Esophagus squamous epithelium (tissue), 5 donors: ENCODE data around the gene EEIG2. TPM values are rescaled to one million over a fixed set of nuclear protein-coding genes. Genes with fewer than 3 reads are reported as not detected.

Experiments
- DNase-seq: peaks from one replicate; lab custom pipeline; 2025; lab: John Stamatoyannopoulos, UW
- H3K27ac ChIP-seq, 4 donors: fragments of 200-600 bp; sonication (generic); one replicate each; pipeline ENCODE4 v1.5.1; 2016 to 2019; ENCODE audit warnings: mild to moderate bottlenecking in 1 of 4
- H3K27me3 ChIP-seq, 4 donors: fragments of 200-600 bp; sonication (generic); 1 replicate in 3 of 4; 2 replicates in 1 of 4; pipeline versions ENCODE4 v1.5.1 to v1.6.0; 2017 to 2021; ENCODE audit warnings: antibody characterized with exemption in 1 of 4
- H3K36me3 ChIP-seq, 3 donors: fragments of 200-600 bp; sonication (generic); one replicate each; pipeline ENCODE4 v1.5.1; 2016 to 2019
- H3K4me1 ChIP-seq, 3 donors: fragments of 200-600 bp; sonication (generic); one replicate each; pipeline ENCODE4 v1.5.1; 2017 to 2019
- H3K4me3 ChIP-seq, 4 donors: fragments of 200-600 bp; sonication (generic); 1 replicate in 3 of 4; 2 replicates in 1 of 4; pipeline ENCODE4 v1.5.1; 2016 to 2019; ENCODE audit warnings: mild to moderate bottlenecking in 2 of 4, moderate library complexity in 1 of 4
- H3K9me3 ChIP-seq, 3 donors: fragments of 200-600 bp; sonication (generic); one replicate each; pipeline ENCODE4 v1.5.1; 2016 to 2019
- POLR2A ChIP-seq, 4 donors: fragments of 450-650 bp; IDR thresholded peaks; one replicate each; pipeline ENCODE4 v1.6.1; 2017; ENCODE audit warnings: antibody characterized with exemption in 4 of 4, mild to moderate bottlenecking in 4 of 4, moderate library complexity in 3 of 4
- WGBS, 2 donors: methylation state at CpG; one replicate each; pipeline ENCODE4 v1.1.5; 2018; 5-methylcytosine and 5-hydroxymethylcytosine counted together
- intact Hi-C: fragments of 100-400 bp; cut with DNase I; formaldehyde crosslinking; loops from one replicate; pipeline ENCODE4 v1.15.0; 2022
- total RNA-seq, 4 donors: library from RNA; depleted of rRNA; stranded (reverse); fragments of >200 nt; gene quantifications; one replicate each; pipeline ENCODE4 v1.1.0, GENCODE V29; 2016
- TF ChIP-seq, protein P1 (sequence below), 6 experiments: fragments of 450-650 bp in 4 of 6; fragments of 200-600 bp in 2 of 6; sonication (generic) in 2 of 6; IDR thresholded peaks; one replicate each; pipeline ENCODE4 v1.5.1; 2016 to 2019; ENCODE audit warnings: antibody characterized with exemption in 6 of 6, mild to moderate bottlenecking in 4 of 6, moderate library complexity in 4 of 6
- donor health status: DM: yes; HTN: yes; CAD: no.

EEIG2 gene
- total RNA-seq, 4 donors from 2014 or later, result 3.9 to 9.7 (median 5.7) TPM

DNA sequence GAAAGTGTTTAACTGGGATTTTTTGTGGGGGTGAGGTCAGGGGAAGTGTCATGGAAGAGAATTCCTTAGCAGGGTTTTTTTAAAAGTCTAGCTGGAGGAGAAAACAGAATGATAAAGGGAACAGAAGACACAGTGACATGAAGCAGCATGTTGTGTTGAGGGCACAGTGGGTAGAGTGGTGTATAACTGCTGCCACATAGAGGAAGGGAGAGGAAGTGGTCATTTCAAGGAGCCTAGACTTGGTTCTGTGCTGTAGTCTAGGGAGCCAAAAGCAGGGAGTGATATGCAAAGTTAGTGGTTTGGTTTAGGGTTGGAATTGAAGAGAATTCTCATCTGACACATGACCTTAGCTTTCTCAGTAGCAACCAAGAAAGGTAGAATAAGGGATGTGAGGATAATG lies 10.2 kb downstream of the EEIG2 start:
- H3K27ac ChIP-seq, result no peak overlapping the region
- TF ChIP-seq POLR2A (IDR thresholded peaks at IDR 0.05), result no peak
- TF ChIP-seq, protein P1, sequence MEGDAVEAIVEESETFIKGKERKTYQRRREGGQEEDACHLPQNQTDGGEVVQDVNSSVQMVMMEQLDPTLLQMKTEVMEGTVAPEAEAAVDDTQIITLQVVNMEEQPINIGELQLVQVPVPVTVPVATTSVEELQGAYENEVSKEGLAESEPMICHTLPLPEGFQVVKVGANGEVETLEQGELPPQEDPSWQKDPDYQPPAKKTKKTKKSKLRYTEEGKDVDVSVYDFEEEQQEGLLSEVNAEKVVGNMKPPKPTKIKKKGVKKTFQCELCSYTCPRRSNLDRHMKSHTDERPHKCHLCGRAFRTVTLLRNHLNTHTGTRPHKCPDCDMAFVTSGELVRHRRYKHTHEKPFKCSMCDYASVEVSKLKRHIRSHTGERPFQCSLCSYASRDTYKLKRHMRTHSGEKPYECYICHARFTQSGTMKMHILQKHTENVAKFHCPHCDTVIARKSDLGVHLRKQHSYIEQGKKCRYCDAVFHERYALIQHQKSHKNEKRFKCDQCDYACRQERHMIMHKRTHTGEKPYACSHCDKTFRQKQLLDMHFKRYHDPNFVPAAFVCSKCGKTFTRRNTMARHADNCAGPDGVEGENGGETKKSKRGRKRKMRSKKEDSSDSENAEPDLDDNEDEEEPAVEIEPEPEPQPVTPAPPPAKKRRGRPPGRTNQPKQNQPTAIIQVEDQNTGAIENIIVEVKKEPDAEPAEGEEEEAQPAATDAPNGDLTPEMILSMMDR (IDR thresholded peaks at IDR 0.05), result peak in 4 of 6 experiments; percentile 34 to 63 (median 44)
- no peaks in the 10 kb centered on the region for H3K27me3 ChIP-seq
- no peaks in the 10 kb centered on the region for H3K36me3 ChIP-seq
- peaks cover 0 to 13% (median 0%) of the 10 kb centered on the region in 3 donors for H3K4me1 ChIP-seq
- no peak for DNase-seq
- no peaks in the 10 kb centered on the region for H3K9me3 ChIP-seq
- H3K4me3 ChIP-seq, result no peak overlapping the region
- intact Hi-C loops, result no loop called here

GRCh38 chr1:108570998-108571401 lies 11.1 kb downstream of the EEIG2 start:
- no peak overlapping the region for H3K4me3 ChIP-seq
- no peaks in the 10 kb centered on the region for H3K9me3 ChIP-seq
- H3K27ac ChIP-seq, result no peak overlapping the region
- no peaks in the 10 kb centered on the region for H3K27me3 ChIP-seq
- 76 to 85% methylated on average over 7 of the region's 7 CpGs for WGBS, 2 donors
- peaks cover 0 to 13% (median 0%) of the 10 kb centered on the region in 3 donors for H3K4me1 ChIP-seq
- DNase-seq, result no peak
- intact Hi-C loops, result no loop called here
- TF ChIP-seq, protein P1 (IDR thresholded peaks at IDR 0.05), result no peak
- TF ChIP-seq POLR2A (IDR thresholded peaks at IDR 0.05), result no peak
- no peaks in the 10 kb centered on the region for H3K36me3 ChIP-seq

DNA sequence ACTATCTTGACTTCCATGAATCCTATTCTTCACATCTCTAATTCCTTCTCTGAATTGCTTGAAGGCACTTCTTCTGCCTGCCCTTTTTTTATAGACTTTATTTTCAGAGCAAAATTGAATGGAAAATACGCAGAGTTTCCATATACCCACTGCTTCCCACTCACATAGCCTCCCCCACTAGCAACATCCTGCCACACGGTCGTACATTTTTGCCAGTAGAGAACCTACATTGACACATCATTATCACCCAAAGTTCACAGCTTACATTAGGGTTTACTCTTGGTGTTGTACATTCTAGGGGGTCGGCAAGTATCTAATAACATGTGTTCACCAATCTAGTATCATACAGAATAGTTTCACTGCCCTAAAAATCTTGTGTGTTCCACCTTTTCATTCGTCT lies 12.3 kb downstream of the EEIG2 start:
- intact Hi-C loops, result no loop called here
- Histone ChIP-seq H3K4me1 (peaks cover 0 to 13% (median 0%) of the 10 kb centered on the region in 3 donors), H3K27me3 (no peaks in the 10 kb centered on the region), H3K9me3 (no peaks in the 10 kb centered on the region), H3K27ac (no peak overlapping the region), H3K4me3 (no peak overlapping the region), H3K36me3 (no peaks in the 10 kb centered on the region)
- TF ChIP-seq, protein P1 (IDR thresholded peaks at IDR 0.05), result no peak
- TF ChIP-seq POLR2A (IDR thresholded peaks at IDR 0.05), result no peak
- 75 to 84% methylated on average over 5 of the region's 5 CpGs for WGBS, 2 donors
- no peak for DNase-seq

DNA sequence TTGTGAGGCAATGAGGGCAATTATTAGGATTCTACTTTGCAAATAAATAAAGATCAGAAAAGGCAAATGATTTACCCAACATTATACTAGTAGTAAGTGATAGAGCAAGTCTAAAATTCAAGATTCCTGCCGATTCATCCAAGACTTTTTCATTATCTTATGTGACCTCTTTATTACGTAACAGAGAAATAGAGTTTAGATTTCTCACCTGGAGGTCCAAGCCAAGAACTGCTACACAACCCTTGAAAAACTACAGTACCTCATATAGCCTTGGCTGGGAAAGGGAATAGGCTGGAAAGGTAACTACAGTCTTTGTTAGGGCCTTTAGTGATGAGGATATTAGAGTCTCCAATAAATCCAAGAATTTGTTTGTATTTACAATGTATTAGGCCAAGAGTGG lies 13.3 kb downstream of the EEIG2 start:
- Histone ChIP-seq H3K4me3 (no peak overlapping the region), H3K4me1 (peaks cover 0 to 13% (median 0%) of the 10 kb centered on the region in 3 donors), H3K27me3 (no peaks in the 10 kb centered on the region), H3K36me3 (no peaks in the 10 kb centered on the region), H3K27ac (no peak overlapping the region), H3K9me3 (no peaks in the 10 kb centered on the region)
- WGBS, 2 donors, result 92 to 95% methylated on average over 2 of the region's 2 CpGs
- TF ChIP-seq POLR2A (IDR thresholded peaks at IDR 0.05), result no peak
- TF ChIP-seq, protein P1 (IDR thresholded peaks at IDR 0.05), result no peak
- DNase-seq, result no peak
- intact Hi-C loops, result no loop called here

- Histone ChIP-seq H3K4me1 (peaks cover 0 to 13% (median 0%) of the 10 kb centered on the region in 3 donors), H3K27ac (no peak overlapping the region), H3K36me3 (no peaks in the 10 kb centered on the region), H3K9me3 (no peaks in the 10 kb centered on the region), H3K4me3 (no peak overlapping the region), H3K27me3 (no peaks in the 10 kb centered on the region)
- intact Hi-C loops, result no loop called here
- no peak for TF ChIP-seq POLR2A (IDR thresholded peaks at IDR 0.05)
- TF ChIP-seq, protein P1 (IDR thresholded peaks at IDR 0.05), result no peak
- no peak for DNase-seq
Measured at GRCh38 chr1:108574008-108574407, 14.1 kb downstream of the EEIG2 start.
